Liver (tissue), 3 donors: Measurements from ENCODE around the gene CRYGB.

Source experiments
- GABPA ChIP-seq, 2 donors: IDR thresholded peaks in 1 of 2; conservative IDR thresholded peaks in 1 of 2; 2 replicates each; pipeline ENCODE4 v1.6.1; 2016; ENCODE audit warnings: antibody characterized with exemption in 2 of 2, mild to moderate bottlenecking in 1 of 2, moderate library complexity in 1 of 2
- NR2F2 ChIP-seq: IDR thresholded peaks from 2 replicates; pipeline ENCODE4 v1.6.1; 2016; ENCODE audit warnings: antibody characterized with exemption
- RAD21 ChIP-seq, 2 donors: IDR thresholded peaks; 2 replicates each; pipeline ENCODE4 v1.6.1; 2016; ENCODE audit warnings: antibody characterized with exemption in 2 of 2, mild to moderate bottlenecking in 2 of 2
- REST ChIP-seq: IDR thresholded peaks from 2 replicates; pipeline ENCODE4 v1.6.1; 2016; ENCODE audit warnings: antibody characterized with exemption, mild to moderate bottlenecking
- SP1 ChIP-seq: IDR thresholded peaks from 2 replicates; pipeline ENCODE4 v1.6.1; 2018; ENCODE audit warnings: antibody characterized with exemption, mild to moderate bottlenecking
- TAF1 ChIP-seq: conservative IDR thresholded peaks from 2 replicates; pipeline ENCODE4 v1.6.1; 2016; ENCODE audit warnings: antibody characterized with exemption, mild to moderate bottlenecking
- ZBTB33 ChIP-seq: IDR thresholded peaks from 2 replicates; pipeline ENCODE4 v1.6.1; 2016; ENCODE audit warnings: antibody characterized with exemption
- TF ChIP-seq, protein P1 (sequence below): fragments of 150-350 bp; IDR thresholded peaks from 2 replicates; pipeline ENCODE4 v1.5.1; 2017; ENCODE audit warnings: improper control_type of control experiment, low read depth, low read length; ENCODE audit not compliant: missing input control
- TF ChIP-seq, protein P2 (sequence below): IDR thresholded peaks from 2 replicates; pipeline ENCODE4 v1.6.1; 2016; ENCODE audit warnings: antibody characterized with exemption
- donor health status: healthy.
- donor health status: healthy.

DNA sequence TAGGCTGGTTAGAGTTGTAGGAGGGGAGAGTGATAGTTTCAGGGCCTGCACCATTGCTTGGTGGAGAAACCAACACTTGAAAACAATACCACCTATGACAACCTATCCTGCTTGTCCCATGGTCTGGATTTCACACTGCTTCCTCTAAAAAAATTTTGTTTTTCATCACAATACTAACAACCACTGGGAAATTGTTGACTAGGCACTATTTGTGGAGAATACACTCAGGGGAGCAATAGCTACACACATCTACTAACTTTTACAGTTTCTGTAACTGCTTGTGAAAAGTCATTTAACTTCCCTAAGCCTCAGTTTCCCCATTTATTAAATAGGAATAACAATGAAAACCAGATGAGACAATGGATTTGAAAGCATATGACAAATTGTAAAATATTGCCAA lies 4.1 kb upstream of the CRYGB start:
- TF ChIP-seq, protein P1, sequence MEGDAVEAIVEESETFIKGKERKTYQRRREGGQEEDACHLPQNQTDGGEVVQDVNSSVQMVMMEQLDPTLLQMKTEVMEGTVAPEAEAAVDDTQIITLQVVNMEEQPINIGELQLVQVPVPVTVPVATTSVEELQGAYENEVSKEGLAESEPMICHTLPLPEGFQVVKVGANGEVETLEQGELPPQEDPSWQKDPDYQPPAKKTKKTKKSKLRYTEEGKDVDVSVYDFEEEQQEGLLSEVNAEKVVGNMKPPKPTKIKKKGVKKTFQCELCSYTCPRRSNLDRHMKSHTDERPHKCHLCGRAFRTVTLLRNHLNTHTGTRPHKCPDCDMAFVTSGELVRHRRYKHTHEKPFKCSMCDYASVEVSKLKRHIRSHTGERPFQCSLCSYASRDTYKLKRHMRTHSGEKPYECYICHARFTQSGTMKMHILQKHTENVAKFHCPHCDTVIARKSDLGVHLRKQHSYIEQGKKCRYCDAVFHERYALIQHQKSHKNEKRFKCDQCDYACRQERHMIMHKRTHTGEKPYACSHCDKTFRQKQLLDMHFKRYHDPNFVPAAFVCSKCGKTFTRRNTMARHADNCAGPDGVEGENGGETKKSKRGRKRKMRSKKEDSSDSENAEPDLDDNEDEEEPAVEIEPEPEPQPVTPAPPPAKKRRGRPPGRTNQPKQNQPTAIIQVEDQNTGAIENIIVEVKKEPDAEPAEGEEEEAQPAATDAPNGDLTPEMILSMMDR = no peak
- TF ChIP-seq NR2F2 (no peak), TAF1 (no peak), REST (no peak), RAD21 (IDR thresholded peaks at IDR 0.05) (no peak), GABPA (IDR thresholded peaks at IDR 0.05 in 1 of 2, conservative IDR thresholded peaks at IDR 0.05 in 1 of 2) (no peak), ZBTB33 (no peak), SP1 (no peak)
- TF ChIP-seq, protein P2, sequence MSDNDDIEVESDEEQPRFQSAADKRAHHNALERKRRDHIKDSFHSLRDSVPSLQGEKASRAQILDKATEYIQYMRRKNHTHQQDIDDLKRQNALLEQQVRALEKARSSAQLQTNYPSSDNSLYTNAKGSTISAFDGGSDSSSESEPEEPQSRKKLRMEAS = no peak
